HG02943 (cell line): Measurements from ENCODE around the gene RNF41.
A peak's percentile ranks its signal among the peaks of the same experiment; 100 is the strongest.

Experiments
- ATAC-seq: cut with Tn5 transposase; IDR thresholded peaks from one replicate; pipeline ENCODE4 v1.9.1; 2021; ENCODE audit warnings: mild to moderate bottlenecking, low read depth, moderate library complexity; ENCODE audit not compliant: unreplicated experiment

RNF41 gene

GRCh38 chr12:56188131-56188777, 33.5 kb downstream of the RNF41 start:
- ATAC-seq = no peak

GRCh38 chr12:56186957-56187356, 34.8 kb downstream of the RNF41 start:
- ATAC-seq = no peak

- ATAC-seq = no peak
Measured at GRCh38 chr12:56178347-56178746, 43.4 kb downstream of the RNF41 start.

- no peak for ATAC-seq
Measured at GRCh38 chr12:56172839-56173238, 48.9 kb downstream of the RNF41 start.

GRCh38 chr12:56169229-56169759, 52.4 kb downstream of the RNF41 start:
- no peak for ATAC-seq

- no peak for ATAC-seq
Measured at GRCh38 chr12:56165369-56165768, 56.4 kb downstream of the RNF41 start.

- ATAC-seq = no peak
Measured at GRCh38 chr12:56164345-56164729, 57.4 kb downstream of the RNF41 start.

- ATAC-seq = no peak
Measured at GRCh38 chr12:56163533-56164344, 58.0 kb downstream of the RNF41 start.

GRCh38 chr12:56162468-56163290, 59.0 kb downstream of the RNF41 start:
- ATAC-seq = no peak

- no peak for ATAC-seq
Measured at GRCh38 chr12:56161690-56162351, 59.9 kb downstream of the RNF41 start.

GRCh38 chr12:56160894-56161689, 60.6 kb downstream of the RNF41 start:
- no peak for ATAC-seq

GRCh38 chr12:56160193-56160763, 61.4 kb downstream of the RNF41 start:
- no peak for ATAC-seq

GRCh38 chr12:56159482-56160192, 62.1 kb downstream of the RNF41 start:
- no peak for ATAC-seq

GRCh38 chr12:56158926-56159461, 62.7 kb downstream of the RNF41 start:
- no peak for ATAC-seq

GRCh38 chr12:56158029-56158925, 63.4 kb downstream of the RNF41 start, which contains the start of gene MYL6:
TSS of gene MYL6 (plus strand) at chr12:56158359. CDS start at chr12:56158402, 43 bp downstream.
- ATAC-seq = peak; percentile 75

- ATAC-seq = peak; percentile 28
Measured at GRCh38 chr12:56157201-56158028, 64.3 kb downstream of the RNF41 start.
